ENCODE results near the gene MINDY2.

GRCh38 chr15:58898150-58898680 lies 127.1 kb downstream of the MINDY2 start:
- TF ChIP-seq ZNF331 (CRISPR knock-in tag; IDR thresholded peaks at IDR 0.05; ENCODE audit: low read depth), result no peak
- no peak for TF ChIP-seq CTCF (conservative IDR thresholded peaks at IDR 0.05; ENCODE audit: low read depth in 2 of 2)
- no peak for TF ChIP-seq EZH2 (IDR thresholded peaks at IDR 0.05; ENCODE audit: low read depth, unreplicated experiment)
- no peak for TF ChIP-seq POLR2AphosphoS5 (IDR thresholded peaks at IDR 0.05; ENCODE audit: low read depth)
